Measurements from ENCODE around the gene XPA. TPM values are rescaled to one million over a fixed set of nuclear protein-coding genes. Genes with fewer than 3 reads are reported as not detected.
A peak's percentile ranks its signal among the peaks of the same experiment; 100 is the strongest.

XPA gene
- total and polyA plus RNA-seq, 2 of the 13 experiments (the other 11 are each of a cell fraction or from before 2014, with no cell fraction given): 2.3 to 15.2 TPM

GRCh38 chr9:97633859-97634490, 63.2 kb downstream of the XPA start (continued):
- TF ChIP-seq, protein P1, sequence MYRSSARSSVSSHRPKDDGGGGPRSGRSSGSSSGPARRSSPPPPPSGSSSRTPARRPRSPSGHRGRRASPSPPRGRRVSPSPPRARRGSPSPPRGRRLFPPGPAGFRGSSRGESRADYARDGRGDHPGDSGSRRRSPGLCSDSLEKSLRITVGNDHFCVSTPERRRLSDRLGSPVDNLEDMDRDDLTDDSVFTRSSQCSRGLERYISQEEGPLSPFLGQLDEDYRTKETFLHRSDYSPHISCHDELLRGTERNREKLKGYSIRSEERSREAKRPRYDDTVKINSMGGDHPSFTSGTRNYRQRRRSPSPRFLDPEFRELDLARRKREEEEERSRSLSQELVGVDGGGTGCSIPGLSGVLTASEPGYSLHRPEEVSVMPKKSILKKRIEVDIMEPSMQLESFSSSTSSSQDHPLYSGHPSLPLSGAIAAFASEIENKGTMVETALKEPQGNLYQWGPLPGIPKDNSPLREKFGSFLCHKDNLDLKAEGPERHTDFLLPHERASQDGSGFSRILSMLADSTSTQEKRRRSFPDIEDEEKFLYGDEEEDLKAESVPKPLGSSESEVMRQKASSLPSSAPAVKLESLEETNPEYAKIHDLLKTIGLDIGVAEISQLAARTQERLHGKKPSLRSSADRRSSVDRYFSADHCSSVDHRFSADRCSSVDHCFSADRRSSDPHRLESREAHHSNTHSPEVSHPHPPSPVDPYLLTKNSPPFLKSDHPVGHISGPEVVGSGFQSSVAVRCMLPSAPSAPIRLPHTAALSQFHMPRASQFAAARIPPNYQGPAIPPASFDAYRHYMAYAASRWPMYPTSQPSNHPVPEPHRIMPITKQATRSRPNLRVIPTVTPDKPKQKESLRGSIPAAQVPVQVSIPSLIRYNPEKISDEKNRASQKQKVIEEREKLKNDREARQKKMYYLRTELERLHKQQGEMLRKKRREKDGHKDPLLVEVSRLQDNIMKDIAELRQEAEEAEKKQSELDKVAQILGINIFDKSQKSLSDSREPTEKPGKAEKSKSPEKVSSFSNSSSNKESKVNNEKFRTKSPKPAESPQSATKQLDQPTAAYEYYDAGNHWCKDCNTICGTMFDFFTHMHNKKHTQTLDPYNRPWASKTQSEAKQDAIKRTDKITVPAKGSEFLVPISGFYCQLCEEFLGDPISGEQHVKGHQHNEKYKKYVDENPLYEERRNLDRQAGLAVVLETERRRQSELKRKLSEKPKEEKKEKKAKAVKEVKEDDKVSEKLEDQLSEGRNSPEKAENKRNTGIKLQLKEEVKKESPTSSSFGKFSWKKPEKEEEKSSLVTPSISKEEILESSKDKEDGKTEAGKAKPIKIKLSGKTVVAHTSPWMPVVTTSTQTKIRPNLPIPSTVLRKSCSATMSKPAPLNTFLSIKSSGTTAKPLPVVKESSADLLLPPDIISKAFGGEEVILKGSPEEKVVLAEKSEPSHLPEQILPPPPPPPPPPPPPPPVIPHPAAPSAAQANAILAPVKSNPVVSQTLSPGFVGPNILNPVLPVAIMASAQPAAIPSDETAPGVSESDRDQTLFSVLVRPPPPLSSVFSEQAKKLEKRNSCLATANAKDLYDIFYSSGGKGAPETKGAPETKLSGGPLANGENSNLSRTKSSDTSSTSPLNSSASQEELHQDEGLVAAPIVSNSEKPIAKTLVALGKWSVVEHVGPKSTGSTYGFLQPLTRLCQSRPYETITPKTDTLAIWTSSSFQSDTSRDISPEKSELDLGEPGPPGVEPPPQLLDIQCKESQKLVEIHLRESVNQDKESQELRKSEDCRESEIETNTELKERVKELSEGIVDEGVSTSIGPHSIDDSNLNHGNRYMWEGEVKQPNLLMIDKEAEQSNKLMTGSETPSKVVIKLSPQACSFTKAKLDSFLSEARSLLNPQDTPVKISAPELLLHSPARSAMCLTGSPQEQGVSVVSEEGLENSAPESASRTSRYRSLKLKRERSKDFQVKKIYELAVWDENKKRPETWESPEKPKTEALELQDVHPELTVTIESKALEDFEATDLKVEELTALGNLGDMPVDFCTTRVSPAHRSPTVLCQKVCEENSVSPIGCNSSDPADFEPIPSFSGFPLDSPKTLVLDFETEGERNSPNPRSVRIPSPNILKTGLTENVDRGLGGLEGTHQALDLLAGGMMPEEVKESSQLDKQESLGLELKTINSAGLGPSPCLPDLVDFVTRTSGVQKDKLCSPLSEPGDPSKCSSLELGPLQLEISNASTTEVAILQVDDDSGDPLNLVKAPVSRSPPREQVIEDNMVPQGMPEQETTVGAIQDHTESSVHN (CRISPR knock-in tag; IDR thresholded peaks at IDR 0.05): no peak
- no peak for TF ChIP-seq FOXM1 (CRISPR knock-in tag; IDR thresholded peaks at IDR 0.05)
- TF ChIP-seq SP140L (CRISPR knock-in tag; IDR thresholded peaks at IDR 0.05; ENCODE audit: borderline replicate concordance): no peak
- no peak for TF ChIP-seq ZNF773 (CRISPR knock-in tag; IDR thresholded peaks at IDR 0.05; ENCODE audit: borderline replicate concordance)
- TF ChIP-seq CBX2 (IDR thresholded peaks at IDR 0.05; ENCODE audit: low read depth, low read length): no peak
- no peak for TF ChIP-seq CBX2 (CRISPR knock-in tag; IDR thresholded peaks at IDR 0.05; ENCODE audit: low read depth)
- no peak for TF ChIP-seq ZC3H4 (CRISPR knock-in tag; IDR thresholded peaks at IDR 0.05; ENCODE audit: borderline replicate concordance)
- TF ChIP-seq CREB1 (IDR thresholded peaks at IDR 0.05): no peak
- no peak for TF ChIP-seq CREB1 (CRISPR knock-in tag; IDR thresholded peaks at IDR 0.05)
- TF ChIP-seq, protein P2, sequence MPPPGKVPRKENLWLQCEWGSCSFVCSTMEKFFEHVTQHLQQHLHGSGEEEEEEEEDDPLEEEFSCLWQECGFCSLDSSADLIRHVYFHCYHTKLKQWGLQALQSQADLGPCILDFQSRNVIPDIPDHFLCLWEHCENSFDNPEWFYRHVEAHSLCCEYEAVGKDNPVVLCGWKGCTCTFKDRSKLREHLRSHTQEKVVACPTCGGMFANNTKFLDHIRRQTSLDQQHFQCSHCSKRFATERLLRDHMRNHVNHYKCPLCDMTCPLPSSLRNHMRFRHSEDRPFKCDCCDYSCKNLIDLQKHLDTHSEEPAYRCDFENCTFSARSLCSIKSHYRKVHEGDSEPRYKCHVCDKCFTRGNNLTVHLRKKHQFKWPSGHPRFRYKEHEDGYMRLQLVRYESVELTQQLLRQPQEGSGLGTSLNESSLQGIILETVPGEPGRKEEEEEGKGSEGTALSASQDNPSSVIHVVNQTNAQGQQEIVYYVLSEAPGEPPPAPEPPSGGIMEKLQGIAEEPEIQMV (CRISPR knock-in tag; IDR thresholded peaks at IDR 0.05; ENCODE audit: low read depth): no peak
- TF ChIP-seq, protein P3, sequence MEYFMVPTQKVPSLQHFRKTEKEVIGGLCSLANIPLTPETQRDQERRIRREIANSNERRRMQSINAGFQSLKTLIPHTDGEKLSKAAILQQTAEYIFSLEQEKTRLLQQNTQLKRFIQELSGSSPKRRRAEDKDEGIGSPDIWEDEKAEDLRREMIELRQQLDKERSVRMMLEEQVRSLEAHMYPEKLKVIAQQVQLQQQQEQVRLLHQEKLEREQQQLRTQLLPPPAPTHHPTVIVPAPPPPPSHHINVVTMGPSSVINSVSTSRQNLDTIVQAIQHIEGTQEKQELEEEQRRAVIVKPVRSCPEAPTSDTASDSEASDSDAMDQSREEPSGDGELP (IDR thresholded peaks at IDR 0.05; ENCODE audit: borderline replicate concordance, low read depth): no peak
- 0 out of 2 replicates have a peak, but pooled peaks have one; percentile 87 for TF ChIP-seq ZNF354B (CRISPR knock-in tag; IDR thresholded peaks at IDR 0.05)
- TF ChIP-seq TBX2 (CRISPR knock-in tag; IDR thresholded peaks at IDR 0.05; ENCODE audit: borderline replicate concordance): no peak
- no peak for TF ChIP-seq SIX1 (CRISPR knock-in tag; IDR thresholded peaks at IDR 0.05; ENCODE audit: borderline replicate concordance)
- no peak for TF ChIP-seq ZNF713 (CRISPR knock-in tag; IDR thresholded peaks at IDR 0.05)
- no peak for TF ChIP-seq NR1H2 (CRISPR knock-in tag; IDR thresholded peaks at IDR 0.05; ENCODE audit: borderline replicate concordance, low read depth)
- TF ChIP-seq ARID3A (IDR thresholded peaks at IDR 0.05; ENCODE audit: low read depth, low read length): no peak

Data from HepG2 (cell line).